Neuronal stem cell (in vitro differentiated cells): ENCODE measurements around the gene DNM3.

ENCODE experiments used
- DNase-seq: peaks from one replicate; pipeline ENCODE4 v3.0.0-alpha.2; 2013; ENCODE audit warnings: low spot score
- H2AFZ ChIP-seq: one replicate; pipeline ENCODE4 v1.6.1; 2013; ENCODE audit warnings: mild to moderate bottlenecking, low read length, inconsistent platforms
- H2AK5ac ChIP-seq: 2 replicates; pipeline ENCODE4 v1.6.1; 2013; ENCODE audit warnings: low read depth, mild to moderate bottlenecking, inconsistent platforms, low read length, moderate library complexity, mixed read lengths
- H2BK120ac ChIP-seq: 2 replicates; pipeline ENCODE4 v1.6.1; 2013; ENCODE audit warnings: low read depth, mild to moderate bottlenecking, inconsistent platforms, low read length, moderate library complexity, mixed read lengths
- H2BK12ac ChIP-seq: one replicate; pipeline ENCODE4 v1.6.1; 2013; ENCODE audit warnings: low read length, inconsistent platforms
- H2BK15ac ChIP-seq: 2 replicates; pipeline ENCODE4 v1.6.1; 2013; ENCODE audit warnings: mild to moderate bottlenecking, low read length, inconsistent platforms, mixed read lengths
- H2BK5ac ChIP-seq: one replicate; pipeline ENCODE4 v1.6.1; 2013; ENCODE audit warnings: inconsistent platforms, mild to moderate bottlenecking, low read length, moderate library complexity
- H3K14ac ChIP-seq: one replicate; pipeline ENCODE4 v1.6.1; 2013; ENCODE audit warnings: low read length, inconsistent platforms
- H3K18ac ChIP-seq: 2 replicates; pipeline ENCODE4 v1.6.1; 2013; ENCODE audit warnings: low read length, inconsistent platforms
- H3K23ac ChIP-seq: 2 replicates; pipeline ENCODE4 v1.6.1; 2013; ENCODE audit warnings: low read depth, mild to moderate bottlenecking, mixed read lengths, low read length, inconsistent platforms; ENCODE audit not compliant: poor library complexity
- H3K27ac ChIP-seq: replicated peaks from 3 replicates; pipeline ENCODE4 v1.5.1; 2013; ENCODE audit warnings: low read length, inconsistent platforms
- H3K27me3 ChIP-seq, 3 experiments: 2 replicates each; pipeline ENCODE4 v1.6.1; 2013; ENCODE audit warnings: low read length in 3 of 3, mild to moderate bottlenecking in 2 of 3, inconsistent platforms in 1 of 3, low read depth in 1 of 3, mixed read lengths in 1 of 3, moderate library complexity in 1 of 3; ENCODE audit not compliant: control insufficient read depth in 3 of 3, insufficient read depth in 3 of 3
- H3K36me3 ChIP-seq, 2 donors: replicated peaks in 1 of 2; 2 replicates each; pipeline ENCODE4 v1.6.1; 2013; ENCODE audit warnings: low read length in 2 of 2; ENCODE audit not compliant: control insufficient read depth in 2 of 2, insufficient read depth in 2 of 2
- H3K4ac ChIP-seq: 2 replicates; pipeline ENCODE4 v1.6.1; 2013; ENCODE audit warnings: inconsistent platforms, mild to moderate bottlenecking, low read length, moderate library complexity
- H3K4me1 ChIP-seq, 2 donors: 1 replicate in 1 of 2; 2 replicates in 1 of 2; pipeline ENCODE4 v1.6.1; 2013; ENCODE audit warnings: low read length in 2 of 2, low read depth in 1 of 2; ENCODE audit not compliant: control insufficient read depth in 2 of 2, insufficient read depth in 1 of 2
- H3K4me2 ChIP-seq: one replicate; pipeline ENCODE4 v1.6.1; 2013; ENCODE audit warnings: mild to moderate bottlenecking, low read length, inconsistent platforms; ENCODE audit not compliant: insufficient read depth, poor library complexity, severe bottlenecking
- H3K4me3 ChIP-seq, 2 donors: 2 replicates each; pipeline ENCODE4 v1.5.1; 2013; ENCODE audit warnings: low read length in 2 of 2, mild to moderate bottlenecking in 2 of 2, inconsistent platforms in 1 of 2, moderate library complexity in 1 of 2
- H3K79me1 ChIP-seq: one replicate; pipeline ENCODE4 v1.6.1; 2013; ENCODE audit warnings: low read depth, mild to moderate bottlenecking, inconsistent platforms, low read length, moderate library complexity
- H3K9ac ChIP-seq: one replicate; pipeline ENCODE4 v1.6.1; 2013; ENCODE audit warnings: mild to moderate bottlenecking, low read depth, low read length, inconsistent platforms; ENCODE audit not compliant: poor library complexity
- H3K9me3 ChIP-seq, 2 donors: replicated peaks in 1 of 2; 2 replicates each; pipeline versions ENCODE3 to v1.6.1; 2013; ENCODE audit warnings: low read length in 2 of 2, mild to moderate bottlenecking in 2 of 2, inconsistent platforms in 1 of 2, low read depth in 1 of 2, mixed read lengths in 1 of 2, moderate library complexity in 1 of 2; ENCODE audit not compliant: control insufficient read depth in 2 of 2, insufficient read depth in 1 of 2
- H4K8ac ChIP-seq: one replicate; pipeline ENCODE4 v1.6.1; 2013; ENCODE audit warnings: low read depth, mild to moderate bottlenecking, inconsistent platforms, low read length, moderate library complexity
- H4K91ac ChIP-seq: one replicate; pipeline ENCODE4 v1.6.1; 2013; ENCODE audit warnings: low read length, low read depth, mild to moderate bottlenecking, inconsistent platforms; ENCODE audit not compliant: poor library complexity
- WGBS, 2 donors: extraction: QIAGEN DNeasy Blood & Tissue Kit; methylation state at CpG; one replicate each; pipeline ENCODE4 v1.1.7; 2013; ENCODE audit warnings: missing lambda C conversion rate in 2 of 2, mixed read lengths in 1 of 2; ENCODE audit not compliant: insufficient read length in 2 of 2, insufficient replicate concordance in 1 of 2; ENCODE audit errors: extremely low coverage in 2 of 2; 5-methylcytosine and 5-hydroxymethylcytosine counted together

DNM3 gene

DNA sequence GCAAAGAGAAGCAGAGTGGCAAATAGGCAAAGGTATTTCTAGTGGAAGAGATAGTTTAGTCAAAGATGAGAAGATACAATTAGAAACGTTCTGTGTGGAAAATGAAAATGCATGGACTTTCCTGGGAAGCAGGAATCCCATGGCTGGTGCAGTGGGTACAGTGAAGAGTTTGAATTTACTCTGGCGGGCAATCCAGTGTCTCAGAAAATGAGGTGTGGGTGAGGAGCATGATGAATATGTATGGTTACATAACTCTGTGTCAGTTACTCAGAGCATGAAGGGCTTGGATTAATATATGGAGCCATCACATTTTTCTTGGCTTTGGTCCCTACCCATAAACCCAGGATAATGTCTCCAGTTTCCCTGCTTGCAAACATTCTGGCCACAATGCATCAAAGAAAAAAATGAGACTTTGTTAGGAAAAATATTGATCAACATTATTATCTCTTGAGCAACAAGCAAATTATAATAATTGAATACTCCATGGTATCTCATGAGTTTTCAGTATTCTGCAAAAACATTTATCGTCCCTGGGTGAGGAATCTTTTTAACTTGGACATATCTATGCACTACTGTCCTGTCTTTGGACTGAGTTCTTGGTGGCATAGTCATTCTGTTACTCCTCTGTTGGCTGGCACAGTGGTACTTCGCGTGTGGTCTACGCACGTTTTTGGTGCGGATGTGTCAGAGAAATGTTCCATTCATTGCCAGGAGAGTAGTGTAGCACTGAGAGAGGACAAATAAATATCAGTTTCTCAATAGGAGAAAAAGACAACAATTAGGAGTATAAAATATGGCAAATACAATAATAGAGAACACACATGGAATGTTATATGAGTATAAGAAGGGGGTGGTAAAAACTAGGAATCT is 405.5 kb downstream of the DNM3 start:
- H4K8ac ChIP-seq: no peak overlapping the region
- no peaks in the 10 kb centered on the region for H3K79me1 ChIP-seq
- H2BK120ac ChIP-seq: no peak overlapping the region
- H3K23ac ChIP-seq: no peak overlapping the region
- no peak overlapping the region for H3K18ac ChIP-seq
- H2BK5ac ChIP-seq: no peak overlapping the region
- no peak overlapping the region for H2AFZ ChIP-seq
- no peaks in the 10 kb centered on the region for H3K27me3 ChIP-seq
- no peak overlapping the region for H2AK5ac ChIP-seq
- H3K9ac ChIP-seq: no peak overlapping the region
- no peaks in the 10 kb centered on the region for H3K4me1 ChIP-seq
- DNase-seq: no peak
- no peak overlapping the region for H2BK15ac ChIP-seq
- WGBS, 2 donors: no CpG with 5 or more reads among the region's 8 CpGs
- H4K91ac ChIP-seq: no peak overlapping the region
- H3K14ac ChIP-seq: no peak overlapping the region
- H2BK12ac ChIP-seq: no peak overlapping the region
- H3K27ac ChIP-seq: no peak overlapping the region
- no peak overlapping the region for H3K4me2 ChIP-seq
- H3K9me3 ChIP-seq: no peaks in the 10 kb centered on the region
- no peak overlapping the region for H3K4me3 ChIP-seq
- no peak overlapping the region for H3K4ac ChIP-seq
- no peaks in the 10 kb centered on the region for H3K36me3 ChIP-seq

DNA sequence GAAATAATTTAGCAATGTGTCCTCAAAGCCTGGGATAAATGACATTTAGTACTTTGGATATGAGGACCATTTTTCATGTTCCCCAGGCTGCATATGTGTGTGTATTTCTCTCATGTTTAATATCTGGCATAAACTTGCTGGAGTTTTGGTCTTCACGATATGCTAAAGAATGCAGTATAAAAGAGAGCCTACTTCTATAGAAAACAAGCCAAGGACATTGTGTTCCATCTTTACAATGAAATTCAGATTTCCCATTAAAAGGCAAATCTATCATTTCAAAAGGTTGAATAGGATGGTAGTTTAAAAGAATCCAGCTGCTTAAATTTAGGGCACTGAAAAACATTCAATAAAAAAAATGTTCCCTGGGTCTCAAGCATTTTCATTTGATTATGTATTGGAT is 410.2 kb downstream of the DNM3 start:
- DNase-seq: no peak
- H3K4me1 ChIP-seq: no peaks in the 10 kb centered on the region
- H3K36me3 ChIP-seq: no peaks in the 10 kb centered on the region
- H3K27ac ChIP-seq: no peak overlapping the region
- H3K79me1 ChIP-seq: no peaks in the 10 kb centered on the region
- no peaks in the 10 kb centered on the region for H3K9me3 ChIP-seq
- H2BK5ac ChIP-seq: no peak overlapping the region
- H3K27me3 ChIP-seq: no peaks in the 10 kb centered on the region
- H4K91ac ChIP-seq: no peak overlapping the region
- H3K4me2 ChIP-seq: no peak overlapping the region
- no peak overlapping the region for H3K23ac ChIP-seq
- no peak overlapping the region for H2AFZ ChIP-seq
- no peak overlapping the region for H3K9ac ChIP-seq
- no peak overlapping the region for H4K8ac ChIP-seq
- H3K18ac ChIP-seq: no peak overlapping the region
- H2BK120ac ChIP-seq: no peak overlapping the region
- H2AK5ac ChIP-seq: no peak overlapping the region
- H3K4ac ChIP-seq: no peak overlapping the region
- H2BK15ac ChIP-seq: no peak overlapping the region
- H3K4me3 ChIP-seq: no peak overlapping the region
- H2BK12ac ChIP-seq: no peak overlapping the region
- WGBS, 2 donors: no CpG with 5 or more reads among the region's 1 CpG
- no peak overlapping the region for H3K14ac ChIP-seq

- Histone ChIP-seq H4K91ac (no peak overlapping the region), H3K4me1 (no peaks in the 10 kb centered on the region), H2AK5ac (no peak overlapping the region), H2BK12ac (no peak overlapping the region), H4K8ac (no peak overlapping the region), H3K4me2 (no peak overlapping the region), H2AFZ (no peak overlapping the region), H3K4ac (no peak overlapping the region), H2BK5ac (no peak overlapping the region), H3K4me3 (no peak overlapping the region), H2BK120ac (no peak overlapping the region), H3K9ac (no peak overlapping the region), H3K23ac (no peak overlapping the region), H3K79me1 (no peaks in the 10 kb centered on the region), H3K27me3 (no peaks in the 10 kb centered on the region), H3K14ac (no peak overlapping the region), H3K18ac (no peak overlapping the region), H2BK15ac (no peak overlapping the region), H3K9me3 (no peaks in the 10 kb centered on the region), H3K36me3 (no peaks in the 10 kb centered on the region), H3K27ac (no peak overlapping the region)
- DNase-seq: no peak
- WGBS, 2 donors: no CpG with 5 or more reads among the region's 4 CpGs
These were observed 411.0 kb downstream of the DNM3 start for GRCh38 chr1:172252321-172252720.

DNA sequence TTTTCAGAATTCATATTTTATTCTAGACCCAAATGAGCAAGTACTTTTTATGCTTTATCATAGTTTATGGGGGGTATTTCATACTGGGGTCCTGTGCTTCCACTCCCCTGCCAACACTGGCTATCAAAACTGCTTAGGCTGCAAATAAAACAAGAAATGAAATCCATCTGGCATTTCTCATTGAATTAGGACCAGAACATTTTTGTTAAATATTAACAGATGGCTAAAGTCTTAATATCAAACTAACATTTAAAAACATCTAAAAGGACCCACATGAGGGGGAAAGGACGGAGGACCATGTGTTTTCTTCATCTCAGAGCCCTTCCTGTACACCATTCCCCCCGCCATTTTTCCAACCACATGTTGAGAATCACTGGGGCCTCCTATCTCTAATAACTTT is 411.7 kb downstream of the DNM3 start:
- Histone ChIP-seq H4K8ac (no peak overlapping the region), H2AFZ (no peak overlapping the region), H3K4me3 (no peak overlapping the region), H2BK15ac (no peak overlapping the region), H3K9me3 (no peaks in the 10 kb centered on the region), H3K23ac (no peak overlapping the region), H2BK12ac (no peak overlapping the region), H3K27me3 (no peaks in the 10 kb centered on the region), H3K14ac (no peak overlapping the region), H3K4ac (no peak overlapping the region), H2BK5ac (no peak overlapping the region), H4K91ac (no peak overlapping the region), H3K4me2 (no peak overlapping the region), H2BK120ac (no peak overlapping the region), H3K79me1 (no peaks in the 10 kb centered on the region), H3K9ac (no peak overlapping the region), H3K4me1 (no peaks in the 10 kb centered on the region), H3K36me3 (no peaks in the 10 kb centered on the region), H3K27ac (no peak overlapping the region), H3K18ac (no peak overlapping the region), H2AK5ac (no peak overlapping the region)
- no peak for DNase-seq
- WGBS, 2 donors: no CpG with 5 or more reads among the region's 2 CpGs
